ENCODE measurements around the gene FGFR4. TPM values are rescaled to one million over a fixed set of nuclear protein-coding genes. Genes with fewer than 3 reads are reported as not detected.
"Not testable (repeated sequence)": the region's sequence is repeated elsewhere in the genome, so short reads cannot be mapped to it uniquely, and the experiment has no call there.

FGFR4 gene
- total RNA-seq, 1 donor from 2014 or later = 34.1 TPM

GRCh38 chr5:177043958-177044357 is 42.8 kb upstream of the FGFR4 start:
- peaks cover 15% of the 10 kb centered on the region for H3K36me3 Mint-ChIP-seq
- no peak overlapping the region for H3K27ac Mint-ChIP-seq
- no peaks in the 10 kb centered on the region for H3K9me3 Mint-ChIP-seq
- no peaks in the 10 kb centered on the region for H3K27me3 Mint-ChIP-seq
- TF ChIP-seq CTCF (conservative IDR thresholded peaks at IDR 0.05) = no peak
- no peak overlapping the region for H3K4me3 Mint-ChIP-seq
- no peak for DNase-seq (ENCODE audit: extremely low spot score, unreplicated experiment)
- H3K4me1 Mint-ChIP-seq (ENCODE audit: unreplicated experiment) = no peaks in the 10 kb centered on the region

GRCh38 chr5:177044641-177045040 is 42.1 kb upstream of the FGFR4 start:
- no peak for TF ChIP-seq CTCF (conservative IDR thresholded peaks at IDR 0.05)
- H3K9me3 Mint-ChIP-seq = no peaks in the 10 kb centered on the region
- peaks cover 21% of the 10 kb centered on the region for H3K36me3 Mint-ChIP-seq
- DNase-seq (ENCODE audit: extremely low spot score, unreplicated experiment) = no peak
- no peaks in the 10 kb centered on the region for H3K4me1 Mint-ChIP-seq (ENCODE audit: unreplicated experiment)
- H3K4me3 Mint-ChIP-seq = no peak overlapping the region
- no peaks in the 10 kb centered on the region for H3K27me3 Mint-ChIP-seq
- no peak overlapping the region for H3K27ac Mint-ChIP-seq

DNA sequence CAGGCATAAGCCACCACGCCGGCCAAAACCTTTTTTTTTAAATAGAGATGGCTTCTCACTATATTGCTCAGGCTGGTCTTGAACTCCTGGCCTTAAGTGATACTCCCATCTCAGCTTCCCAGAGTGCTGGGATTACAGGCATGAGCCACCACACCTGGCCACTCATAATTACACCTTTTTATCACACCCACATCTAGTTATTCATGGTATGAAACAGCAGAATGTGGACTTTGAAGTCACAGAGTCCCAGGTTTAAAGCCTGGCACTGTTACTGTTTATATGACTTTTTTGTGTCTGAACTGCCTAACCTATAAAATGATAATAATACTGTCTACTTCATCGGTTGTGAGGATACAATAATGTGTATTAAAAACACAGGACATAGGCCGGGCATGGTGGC is 41.1 kb upstream of the FGFR4 start:
- Mint-ChIP-seq H3K36me3 (peaks cover 21% of the 10 kb centered on the region), H3K27ac (no peak overlapping the region), H3K4me1 (ENCODE audit: unreplicated experiment) (no peaks in the 10 kb centered on the region), H3K4me3 (no peak overlapping the region), H3K9me3 (no peaks in the 10 kb centered on the region), H3K27me3 (no peaks in the 10 kb centered on the region)
- TF ChIP-seq CTCF (conservative IDR thresholded peaks at IDR 0.05) = no peak
- no peak for DNase-seq (ENCODE audit: extremely low spot score, unreplicated experiment)

GRCh38 chr5:177048531-177048930 is 38.2 kb upstream of the FGFR4 start:
- not testable (repeated sequence) for H3K4me1 Mint-ChIP-seq (ENCODE audit: unreplicated experiment); H3K9me3 Mint-ChIP-seq; H3K4me3 Mint-ChIP-seq; H3K27ac Mint-ChIP-seq; H3K27me3 Mint-ChIP-seq; DNase-seq (ENCODE audit: extremely low spot score, unreplicated experiment)
- H3K36me3 Mint-ChIP-seq = peaks cover 19% of the 10 kb centered on the region

DNA sequence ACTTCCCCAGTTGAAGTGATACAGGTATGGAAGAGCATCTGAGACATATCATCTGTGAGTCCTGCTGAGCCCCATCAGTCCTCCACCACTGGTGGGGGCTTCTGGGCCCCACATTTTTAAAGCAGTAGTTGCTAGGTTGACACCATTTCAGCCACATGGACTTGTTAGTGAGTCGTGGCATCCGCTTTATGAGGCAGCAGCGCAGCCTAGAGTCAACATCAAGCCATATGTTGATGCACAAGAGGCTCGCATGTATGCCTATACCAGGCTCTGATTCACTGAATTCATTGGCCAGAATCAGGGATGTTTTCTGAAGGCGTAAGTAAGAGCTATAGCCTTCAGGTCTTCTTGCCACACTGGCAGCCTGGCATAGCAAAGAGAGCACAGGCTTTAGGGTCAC is 37.4 kb upstream of the FGFR4 start:
- Mint-ChIP-seq H3K4me1 (ENCODE audit: unreplicated experiment) (no peaks in the 10 kb centered on the region), H3K9me3 (no peaks in the 10 kb centered on the region), H3K36me3 (peaks cover 21% of the 10 kb centered on the region), H3K4me3 (no peak overlapping the region), H3K27me3 (no peaks in the 10 kb centered on the region), H3K27ac (no peak overlapping the region)
- DNase-seq (ENCODE audit: extremely low spot score, unreplicated experiment) = no peak
- TF ChIP-seq CTCF (conservative IDR thresholded peaks at IDR 0.05) = no peak

DNA sequence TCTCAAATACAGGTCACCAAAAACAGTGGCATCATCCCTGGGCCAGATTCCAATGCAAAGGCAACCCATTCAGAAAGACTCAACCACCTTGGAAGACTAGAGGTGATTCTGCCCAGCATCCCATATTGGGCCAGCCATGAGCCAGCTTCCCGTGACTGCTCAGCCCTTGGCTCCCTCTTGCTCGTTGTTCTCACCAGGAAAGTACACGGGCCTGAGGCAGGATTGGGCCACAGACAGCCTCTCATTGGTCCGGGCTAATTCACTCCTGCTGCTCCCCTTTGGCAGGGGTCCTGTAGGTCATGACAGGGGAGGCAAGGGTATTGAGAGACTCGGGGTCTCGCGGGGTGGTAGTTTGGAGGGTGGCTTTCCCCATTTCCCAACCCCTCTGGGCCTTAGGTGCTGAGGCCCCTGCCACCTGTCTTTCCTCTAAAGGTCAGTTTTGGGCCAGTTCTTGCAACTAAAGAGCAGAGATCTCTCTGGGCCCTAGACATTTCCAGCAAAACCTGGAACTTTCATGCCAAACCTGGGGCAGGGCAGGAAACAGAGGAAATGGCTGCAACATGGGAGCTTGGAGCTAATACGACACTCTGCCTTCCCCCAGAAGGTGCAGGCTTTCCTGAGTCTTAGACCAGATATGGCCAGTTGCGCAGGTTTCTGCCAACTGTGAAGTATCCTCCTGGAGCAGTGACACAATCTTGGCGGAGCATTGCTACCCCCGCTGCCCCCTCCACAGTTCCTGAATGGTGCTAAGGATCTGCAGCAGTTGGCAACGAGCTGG is 22.0 kb upstream of the FGFR4 start:
- no peak for DNase-seq (ENCODE audit: extremely low spot score, unreplicated experiment)
- no peak overlapping the region for H3K27ac Mint-ChIP-seq
- no peaks in the 10 kb centered on the region for H3K27me3 Mint-ChIP-seq
- H3K36me3 Mint-ChIP-seq = peaks cover 3% of the 10 kb centered on the region
- no peaks in the 10 kb centered on the region for H3K4me1 Mint-ChIP-seq (ENCODE audit: unreplicated experiment)
- no peaks in the 10 kb centered on the region for H3K9me3 Mint-ChIP-seq
- TF ChIP-seq CTCF (conservative IDR thresholded peaks at IDR 0.05) = no peak
- no peak overlapping the region for H3K4me3 Mint-ChIP-seq
